ENCODE data around the gene MT3.

DNA sequence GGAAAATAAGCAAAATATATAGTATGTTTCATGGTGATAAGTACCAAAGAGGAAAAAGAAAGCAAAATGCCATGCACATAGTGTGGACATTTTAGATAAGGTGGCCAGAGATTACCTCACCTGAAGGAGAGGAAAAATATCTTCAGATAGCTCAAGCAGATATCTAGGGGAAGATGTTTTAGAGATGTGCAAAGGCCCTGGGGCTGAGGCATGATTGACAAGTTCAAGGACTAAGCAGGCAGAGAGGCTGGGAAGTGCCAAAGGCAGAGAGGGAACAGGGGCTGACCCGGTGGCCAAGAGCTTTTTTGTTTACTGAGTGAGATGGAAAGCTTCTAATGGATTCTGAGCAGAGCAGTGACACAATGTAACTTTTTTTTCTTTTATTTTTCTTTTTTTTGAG, 28.9 kb upstream of the MT3 start:
- TF ChIP-seq SIRT6 (IDR thresholded peaks at IDR 0.05; ENCODE audit: low read length) (no peak), POLR2A (IDR thresholded peaks at IDR 0.05; ENCODE audit: control extremely low read depth in 1 of 2, low read depth in 2 of 2, low read length in 2 of 2) (no peak), EZH2 (IDR thresholded peaks at IDR 0.05; ENCODE audit: low read depth, low read length, severe bottlenecking) (no peak), RFX5 (IDR thresholded peaks at IDR 0.05; ENCODE audit: borderline replicate concordance, low read depth, low read length) (no peak), CHD2 (IDR thresholded peaks at IDR 0.05; ENCODE audit: low read length) (no peak), POLR2AphosphoS5 (IDR thresholded peaks at IDR 0.05; ENCODE audit: low read depth, low read length) (no peak), CBX5 (IDR thresholded peaks at IDR 0.05; ENCODE audit: low read depth, low read length) (no peak), ZNF274 (IDR thresholded peaks at IDR 0.05; ENCODE audit: borderline replicate concordance, extremely low read depth, low read length) (no peak), SAP30 (IDR thresholded peaks at IDR 0.05; ENCODE audit: insufficient read depth, insufficient replicate concordance, low read length) (no peak)
- TF ChIP-seq, protein P1, sequence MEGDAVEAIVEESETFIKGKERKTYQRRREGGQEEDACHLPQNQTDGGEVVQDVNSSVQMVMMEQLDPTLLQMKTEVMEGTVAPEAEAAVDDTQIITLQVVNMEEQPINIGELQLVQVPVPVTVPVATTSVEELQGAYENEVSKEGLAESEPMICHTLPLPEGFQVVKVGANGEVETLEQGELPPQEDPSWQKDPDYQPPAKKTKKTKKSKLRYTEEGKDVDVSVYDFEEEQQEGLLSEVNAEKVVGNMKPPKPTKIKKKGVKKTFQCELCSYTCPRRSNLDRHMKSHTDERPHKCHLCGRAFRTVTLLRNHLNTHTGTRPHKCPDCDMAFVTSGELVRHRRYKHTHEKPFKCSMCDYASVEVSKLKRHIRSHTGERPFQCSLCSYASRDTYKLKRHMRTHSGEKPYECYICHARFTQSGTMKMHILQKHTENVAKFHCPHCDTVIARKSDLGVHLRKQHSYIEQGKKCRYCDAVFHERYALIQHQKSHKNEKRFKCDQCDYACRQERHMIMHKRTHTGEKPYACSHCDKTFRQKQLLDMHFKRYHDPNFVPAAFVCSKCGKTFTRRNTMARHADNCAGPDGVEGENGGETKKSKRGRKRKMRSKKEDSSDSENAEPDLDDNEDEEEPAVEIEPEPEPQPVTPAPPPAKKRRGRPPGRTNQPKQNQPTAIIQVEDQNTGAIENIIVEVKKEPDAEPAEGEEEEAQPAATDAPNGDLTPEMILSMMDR (IDR thresholded peaks at IDR 0.05; ENCODE audit: control extremely low read depth in 1 of 3, insufficient read depth in 1 of 3, low read depth in 1 of 3, low read length in 3 of 3) = no peak

All from H1 (cell line).